Measurements from ENCODE around the gene YTHDF1.
"Not testable (repeated sequence)": the region's sequence is repeated elsewhere in the genome, so short reads cannot be mapped to it uniquely, and the experiment has no call there.

YTHDF1 gene

GRCh38 chr20:63158845-63159244, 57.1 kb downstream of the YTHDF1 start:
- TF ChIP-seq SUZ12 (IDR thresholded peaks at IDR 0.05; ENCODE audit: extremely low read depth, insufficient read depth, insufficient read length) (no peak), ZNF274 (IDR thresholded peaks at IDR 0.05; ENCODE audit: low read depth, low read length) (no peak), YY1 (IDR thresholded peaks at IDR 0.05; ENCODE audit: insufficient read depth, insufficient read length) (no peak)
- DNase-seq (ENCODE audit: low read depth, low spot score) = no peak
- H3K9ac ChIP-seq (ENCODE audit: insufficient read length, low read depth) = no peak overlapping the region
- no peaks in the 10 kb centered on the region for H3K9me3 ChIP-seq (ENCODE audit: insufficient read depth, low read length)
- H3K36me3 ChIP-seq (ENCODE audit: insufficient read depth, insufficient read length, low read length) = no peaks in the 10 kb centered on the region
- no peaks in the 10 kb centered on the region for H3K27me3 ChIP-seq (ENCODE audit: insufficient read depth, insufficient read length)
- peaks cover 15% of the 10 kb centered on the region for H3K4me1 ChIP-seq (ENCODE audit: insufficient read depth, insufficient read length)
- no peak overlapping the region for H3K4me3 ChIP-seq (ENCODE audit: insufficient read length, low read depth)

- Histone ChIP-seq H3K9ac (ENCODE audit: insufficient read length, low read depth) (no peak overlapping the region), H3K27me3 (ENCODE audit: insufficient read depth, insufficient read length) (no peaks in the 10 kb centered on the region), H3K4me3 (ENCODE audit: insufficient read length, low read depth) (no peak overlapping the region), H3K4me1 (ENCODE audit: insufficient read depth, insufficient read length) (peaks cover 15% of the 10 kb centered on the region), H3K9me3 (ENCODE audit: insufficient read depth, low read length) (no peaks in the 10 kb centered on the region), H3K36me3 (ENCODE audit: insufficient read depth, insufficient read length, low read length) (no peaks in the 10 kb centered on the region)
- TF ChIP-seq SUZ12 (IDR thresholded peaks at IDR 0.05; ENCODE audit: extremely low read depth, insufficient read depth, insufficient read length) (no peak), YY1 (IDR thresholded peaks at IDR 0.05; ENCODE audit: insufficient read depth, insufficient read length) (no peak), ZNF274 (IDR thresholded peaks at IDR 0.05; ENCODE audit: low read depth, low read length) (no peak)
- no peak for DNase-seq (ENCODE audit: low read depth, low spot score)
These were observed 57.6 kb downstream of the YTHDF1 start for GRCh38 chr20:63158352-63158751.

- H3K27me3 ChIP-seq (ENCODE audit: insufficient read depth, insufficient read length); H3K9ac ChIP-seq (ENCODE audit: insufficient read length, low read depth); DNase-seq (ENCODE audit: low read depth, low spot score); H3K4me3 ChIP-seq (ENCODE audit: insufficient read length, low read depth); H3K36me3 ChIP-seq (ENCODE audit: insufficient read depth, insufficient read length, low read length); H3K9me3 ChIP-seq (ENCODE audit: insufficient read depth, low read length): not testable (repeated sequence)
- H3K4me1 ChIP-seq (ENCODE audit: insufficient read depth, insufficient read length) = peaks cover 15% of the 10 kb centered on the region
These were observed 58.5 kb downstream of the YTHDF1 start for GRCh38 chr20:63157431-63157830.

GRCh38 chr20:63156221-63156671, 59.7 kb downstream of the YTHDF1 start:
- Histone ChIP-seq H3K36me3 (ENCODE audit: insufficient read depth, insufficient read length, low read length) (no peaks in the 10 kb centered on the region), H3K9ac (ENCODE audit: insufficient read length, low read depth) (no peak overlapping the region), H3K27me3 (ENCODE audit: insufficient read depth, insufficient read length) (no peaks in the 10 kb centered on the region), H3K4me3 (ENCODE audit: insufficient read length, low read depth) (no peak overlapping the region), H3K9me3 (ENCODE audit: insufficient read depth, low read length) (no peaks in the 10 kb centered on the region), H3K4me1 (ENCODE audit: insufficient read depth, insufficient read length) (peaks cover 17% of the 10 kb centered on the region)
- TF ChIP-seq ZNF274 (IDR thresholded peaks at IDR 0.05; ENCODE audit: low read depth, low read length) (no peak), SUZ12 (IDR thresholded peaks at IDR 0.05; ENCODE audit: extremely low read depth, insufficient read depth, insufficient read length) (no peak), YY1 (IDR thresholded peaks at IDR 0.05; ENCODE audit: insufficient read depth, insufficient read length) (no peak)
- no peak for DNase-seq (ENCODE audit: low read depth, low spot score)

- Histone ChIP-seq H3K9me3 (ENCODE audit: insufficient read depth, low read length) (no peaks in the 10 kb centered on the region), H3K36me3 (ENCODE audit: insufficient read depth, insufficient read length, low read length) (no peaks in the 10 kb centered on the region), H3K9ac (ENCODE audit: insufficient read length, low read depth) (no peak overlapping the region), H3K27me3 (ENCODE audit: insufficient read depth, insufficient read length) (no peaks in the 10 kb centered on the region), H3K4me1 (ENCODE audit: insufficient read depth, insufficient read length) (peaks cover 21% of the 10 kb centered on the region), H3K4me3 (ENCODE audit: insufficient read length, low read depth) (no peak overlapping the region)
- no peak for DNase-seq (ENCODE audit: low read depth, low spot score)
- no peak for TF ChIP-seq YY1 (IDR thresholded peaks at IDR 0.05; ENCODE audit: insufficient read depth, insufficient read length)
- TF ChIP-seq ZNF274 (IDR thresholded peaks at IDR 0.05; ENCODE audit: low read depth, low read length) = no peak
- TF ChIP-seq SUZ12 (IDR thresholded peaks at IDR 0.05; ENCODE audit: extremely low read depth, insufficient read depth, insufficient read length) = no peak
These were observed 60.4 kb downstream of the YTHDF1 start for GRCh38 chr20:63155266-63156165.

- H3K27me3 ChIP-seq (ENCODE audit: insufficient read depth, insufficient read length) = no peaks in the 10 kb centered on the region
- DNase-seq (ENCODE audit: low read depth, low spot score) = no peak
These were observed 61.5 kb downstream of the YTHDF1 start for GRCh38 chr20:63154395-63154794.

GRCh38 chr20:63153254-63154221, 62.4 kb downstream of the YTHDF1 start:
- no peak for DNase-seq (ENCODE audit: low read depth, low spot score)
- peaks cover 20% of the 10 kb centered on the region for H3K4me1 ChIP-seq (ENCODE audit: insufficient read depth, insufficient read length)
- no peak overlapping the region for H3K4me3 ChIP-seq (ENCODE audit: insufficient read length, low read depth)
- no peak overlapping the region for H3K9ac ChIP-seq (ENCODE audit: insufficient read length, low read depth)
- TF ChIP-seq ZNF274 (IDR thresholded peaks at IDR 0.05; ENCODE audit: low read depth, low read length) (no peak), SUZ12 (IDR thresholded peaks at IDR 0.05; ENCODE audit: extremely low read depth, insufficient read depth, insufficient read length) (no peak), YY1 (IDR thresholded peaks at IDR 0.05; ENCODE audit: insufficient read depth, insufficient read length) (no peak)
- peaks cover 4% of the 10 kb centered on the region; the same call in 1 of the 2 replicates for H3K9me3 ChIP-seq (ENCODE audit: insufficient read depth, low read length)
- no peaks in the 10 kb centered on the region for H3K36me3 ChIP-seq (ENCODE audit: insufficient read depth, insufficient read length, low read length)
- H3K27me3 ChIP-seq (ENCODE audit: insufficient read depth, insufficient read length) = no peaks in the 10 kb centered on the region

More at GRCh38 chr20:63154395-63154794, 61.5 kb downstream of the YTHDF1 start:
- no peaks in the 10 kb centered on the region for H3K9me3 ChIP-seq (ENCODE audit: insufficient read depth, low read length)
- H3K36me3 ChIP-seq (ENCODE audit: insufficient read depth, insufficient read length, low read length) = no peaks in the 10 kb centered on the region
- H3K9ac ChIP-seq (ENCODE audit: insufficient read length, low read depth) = no peak overlapping the region
- TF ChIP-seq YY1 (IDR thresholded peaks at IDR 0.05; ENCODE audit: insufficient read depth, insufficient read length) (no peak), SUZ12 (IDR thresholded peaks at IDR 0.05; ENCODE audit: extremely low read depth, insufficient read depth, insufficient read length) (no peak), ZNF274 (IDR thresholded peaks at IDR 0.05; ENCODE audit: low read depth, low read length) (no peak)
- H3K4me3 ChIP-seq (ENCODE audit: insufficient read length, low read depth) = no peak overlapping the region
- H3K4me1 ChIP-seq (ENCODE audit: insufficient read depth, insufficient read length) = peaks cover 20% of the 10 kb centered on the region

All from NT2/D1 (cell line).